ENCODE results near the gene NDRG3.
"Not testable (repeated sequence)": the region's sequence is repeated elsewhere in the genome, so short reads cannot be mapped to it uniquely, and the experiment has no call there.

The NDRG3 gene

GRCh38 chr20:36758276-36758675 lies 12.4 kb upstream of the NDRG3 start:
- DNase-seq: no peak

- DNase-seq: no peak
Observed at GRCh38 chr20:36756496-36756895, 10.6 kb upstream of the NDRG3 start.

- peak; percentile 10 for DNase-seq
Observed at GRCh38 chr20:36754656-36755222, 8.8 kb upstream of the NDRG3 start.

GRCh38 chr20:36752582-36752981 lies 6.7 kb upstream of the NDRG3 start:
- no peak for DNase-seq

GRCh38 chr20:36745234-36745926 lies 510 bp downstream of the NDRG3 start:
- DNase-seq: no peak

GRCh38 chr20:36744764-36745191 lies 1.1 kb downstream of the NDRG3 start:
- no peak for DNase-seq

GRCh38 chr20:36744243-36744642 lies 1.6 kb downstream of the NDRG3 start:
- DNase-seq: no peak

GRCh38 chr20:36742558-36742957 lies 3.3 kb downstream of the NDRG3 start:
- no peak for DNase-seq

- DNase-seq: no peak
Observed at GRCh38 chr20:36741072-36741471, 4.8 kb downstream of the NDRG3 start.

- DNase-seq: no peak
Observed at GRCh38 chr20:36737183-36737499, 8.7 kb downstream of the NDRG3 start.

- DNase-seq: no peak
Observed at GRCh38 chr20:36736451-36737182, 9.3 kb downstream of the NDRG3 start.

GRCh38 chr20:36732456-36732855 lies 13.4 kb downstream of the NDRG3 start:
- DNase-seq: no peak

- DNase-seq: no peak
Observed at GRCh38 chr20:36728986-36729385, 16.9 kb downstream of the NDRG3 start.

GRCh38 chr20:36726168-36726567 lies 19.7 kb downstream of the NDRG3 start:
- DNase-seq: no peak

GRCh38 chr20:36720510-36720909 lies 25.4 kb downstream of the NDRG3 start:
- DNase-seq: no peak

GRCh38 chr20:36717657-36718056 lies 28.2 kb downstream of the NDRG3 start:
- no peak for DNase-seq

GRCh38 chr20:36717021-36717420 lies 28.9 kb downstream of the NDRG3 start:
- no peak for DNase-seq

- no peak for DNase-seq
Observed at GRCh38 chr20:36712775-36713174, 33.1 kb downstream of the NDRG3 start.

GRCh38 chr20:36709126-36709525 lies 36.8 kb downstream of the NDRG3 start:
- no peak for DNase-seq

- no peak for DNase-seq
Observed at GRCh38 chr20:36703530-36703929, 42.4 kb downstream of the NDRG3 start.

GRCh38 chr20:36700438-36700837 lies 45.5 kb downstream of the NDRG3 start:
- DNase-seq: no peak

GRCh38 chr20:36695467-36695866 lies 50.4 kb downstream of the NDRG3 start:
- not testable (repeated sequence) for DNase-seq

GRCh38 chr20:36688630-36689029 lies 57.3 kb downstream of the NDRG3 start:
- no peak for DNase-seq

- no peak for DNase-seq
Observed at GRCh38 chr20:36687850-36688249, 58.0 kb downstream of the NDRG3 start.

Data from T-helper 9 cell (primary cell).